ENCODE data around the gene CAMK1D.

CAMK1D gene

DNA sequence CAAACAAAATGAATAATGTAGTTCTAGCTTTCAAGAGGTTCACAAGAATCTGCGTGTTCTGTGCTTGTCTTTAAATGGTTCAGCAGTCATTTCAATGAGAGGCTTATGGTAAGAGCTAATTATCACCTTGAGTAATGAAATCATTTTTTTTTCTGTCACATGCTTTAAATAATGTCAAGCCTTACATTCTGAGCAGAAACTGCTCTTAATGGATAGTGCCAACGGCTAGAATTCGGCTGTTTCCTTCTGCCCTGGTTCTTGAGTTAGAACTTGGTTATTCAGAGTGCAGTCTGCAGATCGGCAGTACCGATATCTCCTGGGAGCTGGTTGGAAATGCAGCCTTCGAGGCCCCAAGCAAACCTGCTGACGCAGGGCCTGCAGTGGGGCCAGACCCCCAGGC, 316.2 kb downstream of the CAMK1D start:
- no peak overlapping the region for H2AK5ac ChIP-seq (ENCODE audit: low read length)
- H3K9ac ChIP-seq (ENCODE audit: low read length): no peak overlapping the region
- H3K4me1 ChIP-seq (ENCODE audit: control insufficient read depth, low read depth, low read length): no peaks in the 10 kb centered on the region
- H2BK5ac ChIP-seq (ENCODE audit: low read length): no peak overlapping the region
- no peak for DNase-seq
- no peak overlapping the region for H3K4me2 ChIP-seq (ENCODE audit: low read length)
- H3K36me3 ChIP-seq (ENCODE audit: control insufficient read depth, insufficient read depth, low read length): no peaks in the 10 kb centered on the region
- H3K79me2 ChIP-seq (ENCODE audit: control insufficient read depth, insufficient read depth, low read length): no peaks in the 10 kb centered on the region
- H3K18ac ChIP-seq (ENCODE audit: low read length): no peak overlapping the region
- H2BK120ac ChIP-seq (ENCODE audit: low read depth, low read length): no peak overlapping the region
- no peaks in the 10 kb centered on the region for H3K27me3 ChIP-seq (ENCODE audit: insufficient read depth, low read length, poor library complexity)
- no peaks in the 10 kb centered on the region for H3K79me1 ChIP-seq (ENCODE audit: low read length)
- H4K8ac ChIP-seq (ENCODE audit: low read depth, low read length): no peak overlapping the region
- no peak overlapping the region for H3K23ac ChIP-seq (ENCODE audit: low read length)
- H4K5ac ChIP-seq (ENCODE audit: low read length): no peak overlapping the region
- no peak overlapping the region for H2BK15ac ChIP-seq (replicated peaks; ENCODE audit: low read depth)
- no peak overlapping the region for H3K4me3 ChIP-seq (ENCODE audit: low read length)
- no peak overlapping the region for H3K56ac ChIP-seq (ENCODE audit: low read length)
- no peak overlapping the region for H3K27ac ChIP-seq (ENCODE audit: low read depth, low read length)
- no peak overlapping the region for H3K4ac ChIP-seq (ENCODE audit: low read depth, low read length)
- WGBS (ENCODE audit: extremely low coverage, insufficient coverage, low lambda C conversion rate): no CpG with 5 or more reads among the region's 7 CpGs

DNA sequence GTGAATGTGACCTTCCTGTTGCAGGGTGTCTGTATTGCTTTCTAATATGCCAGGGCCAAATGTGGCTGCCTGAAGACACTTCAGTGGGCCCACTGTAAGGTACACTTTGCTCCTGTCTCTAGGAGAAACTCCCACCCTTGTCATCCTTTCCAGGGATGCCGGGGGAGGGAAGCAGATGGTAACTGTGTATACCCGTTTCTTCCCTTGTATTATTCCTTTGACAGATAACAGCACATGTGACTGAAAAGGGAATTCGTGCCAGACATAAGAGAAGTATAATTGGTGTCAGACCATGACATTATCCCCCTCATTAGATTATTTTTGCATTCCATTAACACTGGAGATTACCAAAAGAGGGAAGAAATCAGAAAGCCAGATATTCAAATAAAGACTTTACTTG, 317.7 kb downstream of the CAMK1D start:
- Histone ChIP-seq H3K36me3 (ENCODE audit: control insufficient read depth, insufficient read depth, low read length) (no peaks in the 10 kb centered on the region), H3K79me1 (ENCODE audit: low read length) (no peaks in the 10 kb centered on the region), H3K79me2 (ENCODE audit: control insufficient read depth, insufficient read depth, low read length) (no peaks in the 10 kb centered on the region), H3K18ac (ENCODE audit: low read length) (no peak overlapping the region), H3K9ac (ENCODE audit: low read length) (no peak overlapping the region), H2BK15ac (replicated peaks; ENCODE audit: low read depth) (no peak overlapping the region), H2BK120ac (ENCODE audit: low read depth, low read length) (no peak overlapping the region), H3K23ac (ENCODE audit: low read length) (no peak overlapping the region), H4K8ac (ENCODE audit: low read depth, low read length) (no peak overlapping the region), H2BK5ac (ENCODE audit: low read length) (no peak overlapping the region), H3K4ac (ENCODE audit: low read depth, low read length) (no peak overlapping the region), H3K27me3 (ENCODE audit: insufficient read depth, low read length, poor library complexity) (no peaks in the 10 kb centered on the region), H3K4me3 (ENCODE audit: low read length) (no peak overlapping the region), H2AK5ac (ENCODE audit: low read length) (no peak overlapping the region), H3K56ac (ENCODE audit: low read length) (no peak overlapping the region), H4K5ac (ENCODE audit: low read length) (no peak overlapping the region), H3K4me1 (ENCODE audit: control insufficient read depth, low read depth, low read length) (no peaks in the 10 kb centered on the region), H3K27ac (ENCODE audit: low read depth, low read length) (no peak overlapping the region), H3K4me2 (ENCODE audit: low read length) (no peak overlapping the region)
- DNase-seq: no peak
- WGBS (ENCODE audit: extremely low coverage, insufficient coverage, low lambda C conversion rate): no CpG with 5 or more reads among the region's 3 CpGs

DNA sequence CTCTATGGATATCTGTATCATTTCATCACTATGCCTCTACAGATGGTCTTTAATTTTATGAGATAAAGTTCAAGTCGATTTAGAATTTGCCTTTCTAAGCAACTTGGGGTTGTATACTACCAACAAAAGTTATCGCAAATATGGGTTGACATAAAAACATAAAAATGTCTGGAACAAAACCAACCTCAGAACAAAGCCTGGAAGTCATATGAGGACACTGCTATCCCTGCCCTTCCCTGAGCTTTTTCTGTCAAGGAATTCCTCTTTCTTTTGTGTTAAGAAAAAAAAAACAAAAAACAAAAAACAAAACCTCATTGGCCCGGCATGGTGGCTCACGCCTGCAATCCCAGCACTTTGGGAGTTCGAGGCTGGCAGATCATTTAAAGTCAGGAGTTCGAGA, 319.3 kb downstream of the CAMK1D start:
- Histone ChIP-seq H3K36me3 (ENCODE audit: control insufficient read depth, insufficient read depth, low read length) (no peaks in the 10 kb centered on the region), H3K4me1 (ENCODE audit: control insufficient read depth, low read depth, low read length) (no peaks in the 10 kb centered on the region), H4K5ac (ENCODE audit: low read length) (no peak overlapping the region), H4K8ac (ENCODE audit: low read depth, low read length) (no peak overlapping the region), H3K9ac (ENCODE audit: low read length) (no peak overlapping the region), H3K79me1 (ENCODE audit: low read length) (no peaks in the 10 kb centered on the region), H3K27ac (ENCODE audit: low read depth, low read length) (no peak overlapping the region), H3K18ac (ENCODE audit: low read length) (no peak overlapping the region), H3K23ac (ENCODE audit: low read length) (no peak overlapping the region), H2BK15ac (replicated peaks; ENCODE audit: low read depth) (no peak overlapping the region), H3K56ac (ENCODE audit: low read length) (no peak overlapping the region), H2BK120ac (ENCODE audit: low read depth, low read length) (no peak overlapping the region), H2BK5ac (ENCODE audit: low read length) (no peak overlapping the region), H3K79me2 (ENCODE audit: control insufficient read depth, insufficient read depth, low read length) (no peaks in the 10 kb centered on the region), H3K4ac (ENCODE audit: low read depth, low read length) (no peak overlapping the region), H3K27me3 (ENCODE audit: insufficient read depth, low read length, poor library complexity) (no peaks in the 10 kb centered on the region), H3K4me3 (ENCODE audit: low read length) (no peak overlapping the region), H2AK5ac (ENCODE audit: low read length) (no peak overlapping the region), H3K4me2 (ENCODE audit: low read length) (no peak overlapping the region)
- no CpG with 5 or more reads among the region's 6 CpGs for WGBS (ENCODE audit: extremely low coverage, insufficient coverage, low lambda C conversion rate)
- DNase-seq: no peak

DNA sequence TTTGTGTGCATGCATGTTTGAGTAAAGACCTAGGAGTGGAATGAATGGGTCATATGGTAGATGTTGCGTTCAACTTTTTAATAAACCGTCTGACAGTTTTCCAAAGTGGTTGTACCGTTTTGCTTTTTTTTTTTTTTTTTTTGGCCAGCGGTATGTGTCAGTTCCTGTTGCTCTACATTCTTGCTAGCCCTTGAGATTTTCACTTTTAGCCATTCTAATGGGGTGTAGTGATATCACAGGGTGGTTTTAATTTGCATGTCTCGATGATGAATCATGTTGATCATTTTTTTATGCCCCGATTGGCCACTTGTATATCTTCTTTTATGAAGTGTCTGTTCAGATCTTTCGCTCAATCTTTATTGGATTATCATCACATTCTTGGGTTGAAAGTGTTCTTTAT, 320.7 kb downstream of the CAMK1D start:
- Histone ChIP-seq H4K8ac (ENCODE audit: low read depth, low read length) (no peak overlapping the region), H2BK120ac (ENCODE audit: low read depth, low read length) (no peak overlapping the region), H3K4me3 (ENCODE audit: low read length) (no peak overlapping the region), H3K18ac (ENCODE audit: low read length) (no peak overlapping the region), H3K27me3 (ENCODE audit: insufficient read depth, low read length, poor library complexity) (no peaks in the 10 kb centered on the region), H3K4me1 (ENCODE audit: control insufficient read depth, low read depth, low read length) (no peaks in the 10 kb centered on the region), H3K9ac (ENCODE audit: low read length) (no peak overlapping the region), H2AK5ac (ENCODE audit: low read length) (no peak overlapping the region), H3K79me2 (ENCODE audit: control insufficient read depth, insufficient read depth, low read length) (no peaks in the 10 kb centered on the region), H3K56ac (ENCODE audit: low read length) (no peak overlapping the region), H3K23ac (ENCODE audit: low read length) (no peak overlapping the region), H3K4me2 (ENCODE audit: low read length) (no peak overlapping the region), H3K27ac (ENCODE audit: low read depth, low read length) (no peak overlapping the region), H3K36me3 (ENCODE audit: control insufficient read depth, insufficient read depth, low read length) (no peaks in the 10 kb centered on the region), H2BK15ac (replicated peaks; ENCODE audit: low read depth) (no peak overlapping the region), H3K79me1 (ENCODE audit: low read length) (no peaks in the 10 kb centered on the region), H3K4ac (ENCODE audit: low read depth, low read length) (no peak overlapping the region), H2BK5ac (ENCODE audit: low read length) (no peak overlapping the region), H4K5ac (ENCODE audit: low read length) (no peak overlapping the region)
- DNase-seq: no peak
- no CpG with 5 or more reads among the region's 7 CpGs for WGBS (ENCODE audit: extremely low coverage, insufficient coverage, low lambda C conversion rate)

DNA sequence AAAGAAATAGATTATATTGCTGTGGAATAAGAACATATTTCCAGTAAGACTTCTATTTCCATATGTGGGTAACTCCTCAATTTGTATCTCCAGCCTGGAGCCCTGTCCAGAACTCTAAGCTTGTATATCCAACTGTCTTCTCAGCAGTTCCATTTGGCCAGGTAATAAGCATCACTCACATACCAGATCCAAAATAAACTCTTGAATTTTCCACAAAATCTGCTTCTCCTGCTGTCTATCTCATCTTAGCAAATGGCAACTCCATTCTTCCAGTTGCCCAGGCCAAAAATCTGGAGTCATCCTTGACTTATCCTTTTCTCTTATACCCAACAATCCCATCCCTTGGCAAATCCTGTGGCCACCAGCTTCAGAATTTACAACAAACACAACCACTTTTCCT, 325.8 kb downstream of the CAMK1D start:
- Histone ChIP-seq H3K23ac (ENCODE audit: low read length) (no peak overlapping the region), H3K4me2 (ENCODE audit: low read length) (no peak overlapping the region), H3K4me1 (ENCODE audit: control insufficient read depth, low read depth, low read length) (no peaks in the 10 kb centered on the region)

DNA sequence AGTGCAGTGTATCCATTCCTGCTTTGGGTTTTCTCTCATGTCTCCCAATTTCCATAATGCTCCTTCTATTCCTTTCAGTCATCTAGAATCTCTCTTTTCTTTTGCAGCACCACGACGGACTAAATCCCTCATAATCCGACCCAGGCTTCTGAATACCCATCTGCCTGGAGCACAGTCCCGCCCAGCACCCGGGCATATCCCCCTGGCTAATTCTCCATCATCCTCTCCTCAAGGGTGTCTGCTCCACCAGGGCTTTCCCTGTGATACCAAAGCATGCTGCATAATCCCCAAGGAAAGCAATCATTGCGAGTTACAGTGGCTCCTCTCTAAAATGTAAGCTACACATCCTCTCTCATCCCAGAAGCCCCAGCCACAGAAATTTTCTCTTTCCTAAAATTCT, 330.3 kb downstream of the CAMK1D start:
- Histone ChIP-seq H2BK5ac (ENCODE audit: low read length) (no peak overlapping the region), H2AK5ac (ENCODE audit: low read length) (no peak overlapping the region), H3K79me1 (ENCODE audit: low read length) (no peaks in the 10 kb centered on the region), H3K4me3 (ENCODE audit: low read length) (no peak overlapping the region), H3K4me2 (ENCODE audit: low read length) (no peak overlapping the region), H3K4me1 (ENCODE audit: control insufficient read depth, low read depth, low read length) (no peaks in the 10 kb centered on the region), H4K5ac (ENCODE audit: low read length) (no peak overlapping the region), H2BK120ac (ENCODE audit: low read depth, low read length) (no peak overlapping the region), H3K18ac (ENCODE audit: low read length) (no peak overlapping the region), H3K23ac (ENCODE audit: low read length) (no peak overlapping the region), H3K27me3 (ENCODE audit: insufficient read depth, low read length, poor library complexity) (no peaks in the 10 kb centered on the region), H4K8ac (ENCODE audit: low read depth, low read length) (no peak overlapping the region), H3K79me2 (ENCODE audit: control insufficient read depth, insufficient read depth, low read length) (no peaks in the 10 kb centered on the region), H3K4ac (ENCODE audit: low read depth, low read length) (no peak overlapping the region), H3K27ac (ENCODE audit: low read depth, low read length) (no peak overlapping the region), H3K9ac (ENCODE audit: low read length) (no peak overlapping the region), H2BK15ac (replicated peaks; ENCODE audit: low read depth) (no peak overlapping the region), H3K56ac (ENCODE audit: low read length) (no peak overlapping the region), H3K36me3 (ENCODE audit: control insufficient read depth, insufficient read depth, low read length) (no peaks in the 10 kb centered on the region)
- DNase-seq: no peak
- WGBS (ENCODE audit: extremely low coverage, insufficient coverage, low lambda C conversion rate): no CpG with 5 or more reads among the region's 6 CpGs

More for the DNA sequence above, 325.8 kb downstream of the CAMK1D start:
- Histone ChIP-seq H2AK5ac (ENCODE audit: low read length) (no peak overlapping the region), H3K36me3 (ENCODE audit: control insufficient read depth, insufficient read depth, low read length) (no peaks in the 10 kb centered on the region), H3K18ac (ENCODE audit: low read length) (no peak overlapping the region), H2BK120ac (ENCODE audit: low read depth, low read length) (no peak overlapping the region), H4K8ac (ENCODE audit: low read depth, low read length) (no peak overlapping the region), H4K5ac (ENCODE audit: low read length) (no peak overlapping the region), H3K4me3 (ENCODE audit: low read length) (no peak overlapping the region), H3K79me1 (ENCODE audit: low read length) (no peaks in the 10 kb centered on the region), H2BK5ac (ENCODE audit: low read length) (no peak overlapping the region), H3K56ac (ENCODE audit: low read length) (no peak overlapping the region), H3K9ac (ENCODE audit: low read length) (no peak overlapping the region), H2BK15ac (replicated peaks; ENCODE audit: low read depth) (no peak overlapping the region), H3K27ac (ENCODE audit: low read depth, low read length) (no peak overlapping the region), H3K4ac (ENCODE audit: low read depth, low read length) (no peak overlapping the region), H3K79me2 (ENCODE audit: control insufficient read depth, insufficient read depth, low read length) (no peaks in the 10 kb centered on the region), H3K27me3 (ENCODE audit: insufficient read depth, low read length, poor library complexity) (no peaks in the 10 kb centered on the region)
- DNase-seq: no peak
